Fibroblast of villous mesenchyme (primary cell): ENCODE results near the gene MYH2. TPM values are rescaled to one million over a fixed set of nuclear protein-coding genes. Genes with fewer than 3 reads are reported as not detected.
"Not testable (repeated sequence)": the region's sequence is repeated elsewhere in the genome, so short reads cannot be mapped to it uniquely, and the experiment has no call there.

Experiments
- DNase-seq: peaks from one replicate; pipeline ENCODE4 v3.0.0-alpha.2; 2010; ENCODE audit warnings: low read depth
- H3K4me3 ChIP-seq: 2 replicates; pipeline ENCODE4 v1.5.1; 2011; ENCODE audit warnings: low read depth, mild to moderate bottlenecking, low read length
- total RNA-seq: library from RNA; depleted of rRNA; stranded (reverse); fragments of >200 nt; gene quantifications from 2 replicates; pipeline ENCODE4 v1.2.3, GENCODE V29; 2012
- TF ChIP-seq, protein P1 (sequence below): IDR thresholded peaks from 2 replicates; pipeline ENCODE4 v1.5.1; 2012; ENCODE audit warnings: low read depth, mild to moderate bottlenecking, low read length; ENCODE audit not compliant: insufficient read depth

Gene MYH2
- total RNA-seq, 1 donor = not detected

GRCh38 chr17:10547351-10547750 is 2.1 kb downstream of the MYH2 start:
- TF ChIP-seq, protein P1, sequence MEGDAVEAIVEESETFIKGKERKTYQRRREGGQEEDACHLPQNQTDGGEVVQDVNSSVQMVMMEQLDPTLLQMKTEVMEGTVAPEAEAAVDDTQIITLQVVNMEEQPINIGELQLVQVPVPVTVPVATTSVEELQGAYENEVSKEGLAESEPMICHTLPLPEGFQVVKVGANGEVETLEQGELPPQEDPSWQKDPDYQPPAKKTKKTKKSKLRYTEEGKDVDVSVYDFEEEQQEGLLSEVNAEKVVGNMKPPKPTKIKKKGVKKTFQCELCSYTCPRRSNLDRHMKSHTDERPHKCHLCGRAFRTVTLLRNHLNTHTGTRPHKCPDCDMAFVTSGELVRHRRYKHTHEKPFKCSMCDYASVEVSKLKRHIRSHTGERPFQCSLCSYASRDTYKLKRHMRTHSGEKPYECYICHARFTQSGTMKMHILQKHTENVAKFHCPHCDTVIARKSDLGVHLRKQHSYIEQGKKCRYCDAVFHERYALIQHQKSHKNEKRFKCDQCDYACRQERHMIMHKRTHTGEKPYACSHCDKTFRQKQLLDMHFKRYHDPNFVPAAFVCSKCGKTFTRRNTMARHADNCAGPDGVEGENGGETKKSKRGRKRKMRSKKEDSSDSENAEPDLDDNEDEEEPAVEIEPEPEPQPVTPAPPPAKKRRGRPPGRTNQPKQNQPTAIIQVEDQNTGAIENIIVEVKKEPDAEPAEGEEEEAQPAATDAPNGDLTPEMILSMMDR = no peak
- peak; percentile 63 for DNase-seq
- no peak overlapping the region for H3K4me3 ChIP-seq

DNA sequence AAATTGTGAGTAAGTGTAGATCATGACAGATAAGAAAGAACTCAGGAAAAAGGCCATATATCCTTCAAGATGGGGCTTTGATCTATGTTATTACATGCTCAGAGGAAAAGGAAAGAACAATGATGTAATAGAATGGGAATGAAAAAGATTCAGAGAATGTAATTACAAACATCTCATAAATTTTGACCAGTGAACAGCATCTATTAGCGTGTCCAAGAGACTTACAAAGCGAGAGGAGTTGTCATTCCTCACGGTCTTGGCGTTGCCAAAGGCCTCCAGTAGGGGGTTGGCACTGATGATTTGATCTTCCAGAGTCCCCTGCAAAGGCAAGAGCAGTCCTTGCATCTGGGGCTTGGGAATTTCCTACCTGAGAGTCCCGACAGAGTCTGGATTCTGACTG is 6.0 kb downstream of the MYH2 start:
- TF ChIP-seq, protein P1 = peak; percentile 14
- DNase-seq = peak; percentile 26
- not testable (repeated sequence) for H3K4me3 ChIP-seq

DNA sequence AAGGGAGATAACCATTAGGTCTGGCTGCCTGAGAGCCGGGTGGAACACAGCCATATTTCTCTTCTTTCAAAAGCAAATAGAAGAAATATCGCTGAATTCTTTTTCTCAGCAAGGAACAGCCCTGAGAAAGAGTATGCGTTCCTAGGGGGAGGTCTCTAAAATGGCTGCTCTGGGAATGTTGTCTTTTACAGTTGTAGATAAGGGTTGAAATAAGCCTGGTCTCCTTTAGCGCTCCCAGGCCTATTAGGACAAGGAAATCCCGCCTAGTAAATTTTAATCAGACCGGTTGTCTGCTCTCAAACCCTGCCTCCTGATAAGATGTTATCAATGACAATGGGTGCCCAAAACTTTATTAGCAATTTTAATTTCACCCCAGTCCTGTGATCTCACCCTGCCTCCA is 8.3 kb downstream of the MYH2 start:
- not testable (repeated sequence) for DNase-seq, H3K4me3 ChIP-seq

DNA sequence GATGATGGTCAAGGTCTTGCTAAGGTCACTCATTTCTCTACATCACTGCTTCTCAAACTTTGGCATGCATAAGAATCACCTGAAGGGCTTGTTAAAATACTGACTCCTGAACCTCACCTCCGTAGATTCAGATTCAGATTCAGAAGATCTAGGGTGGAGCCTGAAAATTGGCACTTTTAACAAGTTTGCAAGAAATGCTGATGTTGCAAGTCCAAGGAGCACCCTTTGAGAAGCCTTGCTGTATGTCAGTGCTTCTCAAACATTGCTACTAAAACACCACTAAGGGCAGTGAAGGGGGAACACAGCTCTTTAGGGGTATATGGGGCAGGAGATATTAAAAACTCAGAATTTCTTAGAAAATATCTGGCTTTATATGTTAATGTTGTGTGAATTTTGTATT is 17.4 kb downstream of the MYH2 start:
- TF ChIP-seq, protein P1 = no peak
- no peak overlapping the region for H3K4me3 ChIP-seq

GRCh38 chr17:10527419-10527818 is 22.0 kb downstream of the MYH2 start:
- DNase-seq = no peak
- H3K4me3 ChIP-seq = no peak overlapping the region
- TF ChIP-seq, protein P1 = no peak

More for the DNA sequence above, 17.4 kb downstream of the MYH2 start:
- DNase-seq = no peak

DNA sequence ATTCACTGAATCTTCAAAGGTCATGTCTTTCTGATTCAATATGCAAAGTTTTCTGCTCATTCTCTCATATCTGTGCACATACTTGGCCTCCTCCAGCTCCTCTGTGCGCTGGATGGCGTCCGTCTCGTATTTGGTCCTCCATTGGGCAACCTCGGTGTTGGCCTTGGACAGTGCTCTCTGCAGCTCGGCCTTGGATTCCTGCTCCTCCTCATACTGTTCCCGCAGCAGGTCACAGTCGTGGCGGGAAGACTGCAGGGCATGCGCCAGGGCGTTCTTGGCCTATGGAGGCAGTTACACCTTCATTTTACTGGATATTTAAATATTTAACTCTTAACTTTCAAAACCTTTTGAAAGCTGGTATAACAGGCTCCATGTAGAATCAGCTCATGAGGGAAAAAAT is 22.9 kb downstream of the MYH2 start:
- TF ChIP-seq, protein P1 = no peak
- no peak for DNase-seq
- no peak overlapping the region for H3K4me3 ChIP-seq

DNA sequence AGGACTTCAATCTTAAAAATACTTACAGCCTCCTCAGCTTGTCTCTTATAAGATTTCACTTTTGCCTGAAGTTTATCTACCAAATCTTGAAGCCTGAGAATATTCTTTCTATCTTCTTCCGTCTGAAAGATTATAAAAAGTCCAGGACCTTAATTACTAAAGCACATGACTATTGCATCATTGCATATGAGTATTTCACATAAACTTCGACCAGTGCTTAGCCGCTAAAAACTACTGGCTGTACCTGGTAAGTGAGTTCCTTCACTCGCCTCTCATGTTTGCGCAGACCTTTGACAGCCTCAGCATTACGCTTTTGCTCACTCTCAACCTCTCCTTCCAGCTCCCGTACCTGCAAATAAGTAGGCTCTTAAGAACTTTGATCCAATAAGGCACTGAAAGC is 26.4 kb downstream of the MYH2 start:
- DNase-seq = no peak
- TF ChIP-seq, protein P1 = no peak
- no peak overlapping the region for H3K4me3 ChIP-seq
